Liver (tissue), 3 donors: Measurements from ENCODE around the gene MEF2D.

Source experiments
- EGR1 ChIP-seq, 2 donors: IDR thresholded peaks; 2 replicates each; pipeline ENCODE4 v1.6.1; 2016 to 2018; ENCODE audit warnings: antibody characterized with exemption in 2 of 2, low read depth in 2 of 2
- FOXA1 ChIP-seq: IDR thresholded peaks from 2 replicates; pipeline ENCODE4 v1.6.1; 2016; ENCODE audit warnings: antibody characterized with exemption
- GABPA ChIP-seq, 2 donors: IDR thresholded peaks in 1 of 2; conservative IDR thresholded peaks in 1 of 2; 2 replicates each; pipeline ENCODE4 v1.6.1; 2016; ENCODE audit warnings: antibody characterized with exemption in 2 of 2, mild to moderate bottlenecking in 1 of 2, moderate library complexity in 1 of 2
- JUND ChIP-seq, 2 donors: IDR thresholded peaks; 2 replicates each; pipeline ENCODE4 v1.6.1; 2016; ENCODE audit warnings: antibody characterized with exemption in 2 of 2
- RAD21 ChIP-seq, 2 donors: IDR thresholded peaks; 2 replicates each; pipeline ENCODE4 v1.6.1; 2016; ENCODE audit warnings: antibody characterized with exemption in 2 of 2, mild to moderate bottlenecking in 2 of 2
- SP1 ChIP-seq: IDR thresholded peaks from 2 replicates; pipeline ENCODE4 v1.6.1; 2018; ENCODE audit warnings: antibody characterized with exemption, mild to moderate bottlenecking
- TAF1 ChIP-seq: conservative IDR thresholded peaks from 2 replicates; pipeline ENCODE4 v1.6.1; 2016; ENCODE audit warnings: antibody characterized with exemption, mild to moderate bottlenecking
- YY1 ChIP-seq: IDR thresholded peaks from 2 replicates; pipeline ENCODE4 v1.6.1; 2016; ENCODE audit warnings: antibody characterized with exemption, mild to moderate bottlenecking
- TF ChIP-seq, protein P1 (sequence below): fragments of 150-350 bp; IDR thresholded peaks from 2 replicates; pipeline ENCODE4 v1.5.1; 2017; ENCODE audit warnings: improper control_type of control experiment, low read depth, low read length; ENCODE audit not compliant: missing input control
- TF ChIP-seq, protein P2 (sequence below): IDR thresholded peaks from 2 replicates; pipeline ENCODE4 v1.6.1; 2016; ENCODE audit warnings: antibody characterized with exemption
- TF ChIP-seq, protein P3 (sequence below): IDR thresholded peaks from 2 replicates; pipeline ENCODE4 v1.6.1; 2016; ENCODE audit warnings: antibody characterized with exemption
- TF ChIP-seq, protein P4 (sequence below): IDR thresholded peaks from 2 replicates; pipeline ENCODE4 v1.6.1; 2016; ENCODE audit warnings: antibody characterized with exemption, mild to moderate bottlenecking
- donor health status: healthy.
- donor health status: healthy.

DNA sequence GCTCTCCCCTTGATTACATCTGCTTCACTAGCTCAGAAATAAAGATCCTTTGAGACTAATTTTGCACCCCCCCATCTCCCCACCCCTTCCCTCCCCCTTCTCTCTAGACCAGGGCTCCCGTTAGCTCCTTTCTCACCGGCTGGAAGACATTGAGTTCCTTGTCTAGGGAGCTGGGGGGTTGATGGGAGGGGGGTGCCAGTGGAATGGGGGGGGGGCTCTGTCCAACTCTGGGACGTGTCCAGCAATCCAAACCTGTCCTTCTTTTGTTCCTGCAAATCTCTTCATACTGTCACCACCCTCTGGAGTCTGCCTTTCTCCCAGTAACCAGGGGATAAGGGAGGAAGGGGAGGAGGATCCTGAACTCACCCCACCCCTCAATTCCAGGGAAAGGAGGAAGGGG lies 69.7 kb downstream of the MEF2D start:
- TF ChIP-seq, protein P1, sequence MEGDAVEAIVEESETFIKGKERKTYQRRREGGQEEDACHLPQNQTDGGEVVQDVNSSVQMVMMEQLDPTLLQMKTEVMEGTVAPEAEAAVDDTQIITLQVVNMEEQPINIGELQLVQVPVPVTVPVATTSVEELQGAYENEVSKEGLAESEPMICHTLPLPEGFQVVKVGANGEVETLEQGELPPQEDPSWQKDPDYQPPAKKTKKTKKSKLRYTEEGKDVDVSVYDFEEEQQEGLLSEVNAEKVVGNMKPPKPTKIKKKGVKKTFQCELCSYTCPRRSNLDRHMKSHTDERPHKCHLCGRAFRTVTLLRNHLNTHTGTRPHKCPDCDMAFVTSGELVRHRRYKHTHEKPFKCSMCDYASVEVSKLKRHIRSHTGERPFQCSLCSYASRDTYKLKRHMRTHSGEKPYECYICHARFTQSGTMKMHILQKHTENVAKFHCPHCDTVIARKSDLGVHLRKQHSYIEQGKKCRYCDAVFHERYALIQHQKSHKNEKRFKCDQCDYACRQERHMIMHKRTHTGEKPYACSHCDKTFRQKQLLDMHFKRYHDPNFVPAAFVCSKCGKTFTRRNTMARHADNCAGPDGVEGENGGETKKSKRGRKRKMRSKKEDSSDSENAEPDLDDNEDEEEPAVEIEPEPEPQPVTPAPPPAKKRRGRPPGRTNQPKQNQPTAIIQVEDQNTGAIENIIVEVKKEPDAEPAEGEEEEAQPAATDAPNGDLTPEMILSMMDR: no peak
- TF ChIP-seq YY1 (no peak), TAF1 (no peak), JUND (IDR thresholded peaks at IDR 0.05) (no peak), GABPA (IDR thresholded peaks at IDR 0.05 in 1 of 2, conservative IDR thresholded peaks at IDR 0.05 in 1 of 2) (no peak), RAD21 (IDR thresholded peaks at IDR 0.05) (no peak), SP1 (no peak), EGR1 (IDR thresholded peaks at IDR 0.05; ENCODE audit: low read depth in 2 of 2) (no peak), FOXA1 (no peak)
- TF ChIP-seq, protein P2, sequence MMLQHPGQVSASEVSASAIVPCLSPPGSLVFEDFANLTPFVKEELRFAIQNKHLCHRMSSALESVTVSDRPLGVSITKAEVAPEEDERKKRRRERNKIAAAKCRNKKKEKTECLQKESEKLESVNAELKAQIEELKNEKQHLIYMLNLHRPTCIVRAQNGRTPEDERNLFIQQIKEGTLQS: no peak
- TF ChIP-seq, protein P3, sequence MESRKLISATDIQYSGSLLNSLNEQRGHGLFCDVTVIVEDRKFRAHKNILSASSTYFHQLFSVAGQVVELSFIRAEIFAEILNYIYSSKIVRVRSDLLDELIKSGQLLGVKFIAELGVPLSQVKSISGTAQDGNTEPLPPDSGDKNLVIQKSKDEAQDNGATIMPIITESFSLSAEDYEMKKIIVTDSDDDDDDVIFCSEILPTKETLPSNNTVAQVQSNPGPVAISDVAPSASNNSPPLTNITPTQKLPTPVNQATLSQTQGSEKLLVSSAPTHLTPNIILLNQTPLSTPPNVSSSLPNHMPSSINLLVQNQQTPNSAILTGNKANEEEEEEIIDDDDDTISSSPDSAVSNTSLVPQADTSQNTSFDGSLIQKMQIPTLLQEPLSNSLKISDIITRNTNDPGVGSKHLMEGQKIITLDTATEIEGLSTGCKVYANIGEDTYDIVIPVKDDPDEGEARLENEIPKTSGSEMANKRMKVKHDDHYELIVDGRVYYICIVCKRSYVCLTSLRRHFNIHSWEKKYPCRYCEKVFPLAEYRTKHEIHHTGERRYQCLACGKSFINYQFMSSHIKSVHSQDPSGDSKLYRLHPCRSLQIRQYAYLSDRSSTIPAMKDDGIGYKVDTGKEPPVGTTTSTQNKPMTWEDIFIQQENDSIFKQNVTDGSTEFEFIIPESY: no peak
- TF ChIP-seq, protein P4, sequence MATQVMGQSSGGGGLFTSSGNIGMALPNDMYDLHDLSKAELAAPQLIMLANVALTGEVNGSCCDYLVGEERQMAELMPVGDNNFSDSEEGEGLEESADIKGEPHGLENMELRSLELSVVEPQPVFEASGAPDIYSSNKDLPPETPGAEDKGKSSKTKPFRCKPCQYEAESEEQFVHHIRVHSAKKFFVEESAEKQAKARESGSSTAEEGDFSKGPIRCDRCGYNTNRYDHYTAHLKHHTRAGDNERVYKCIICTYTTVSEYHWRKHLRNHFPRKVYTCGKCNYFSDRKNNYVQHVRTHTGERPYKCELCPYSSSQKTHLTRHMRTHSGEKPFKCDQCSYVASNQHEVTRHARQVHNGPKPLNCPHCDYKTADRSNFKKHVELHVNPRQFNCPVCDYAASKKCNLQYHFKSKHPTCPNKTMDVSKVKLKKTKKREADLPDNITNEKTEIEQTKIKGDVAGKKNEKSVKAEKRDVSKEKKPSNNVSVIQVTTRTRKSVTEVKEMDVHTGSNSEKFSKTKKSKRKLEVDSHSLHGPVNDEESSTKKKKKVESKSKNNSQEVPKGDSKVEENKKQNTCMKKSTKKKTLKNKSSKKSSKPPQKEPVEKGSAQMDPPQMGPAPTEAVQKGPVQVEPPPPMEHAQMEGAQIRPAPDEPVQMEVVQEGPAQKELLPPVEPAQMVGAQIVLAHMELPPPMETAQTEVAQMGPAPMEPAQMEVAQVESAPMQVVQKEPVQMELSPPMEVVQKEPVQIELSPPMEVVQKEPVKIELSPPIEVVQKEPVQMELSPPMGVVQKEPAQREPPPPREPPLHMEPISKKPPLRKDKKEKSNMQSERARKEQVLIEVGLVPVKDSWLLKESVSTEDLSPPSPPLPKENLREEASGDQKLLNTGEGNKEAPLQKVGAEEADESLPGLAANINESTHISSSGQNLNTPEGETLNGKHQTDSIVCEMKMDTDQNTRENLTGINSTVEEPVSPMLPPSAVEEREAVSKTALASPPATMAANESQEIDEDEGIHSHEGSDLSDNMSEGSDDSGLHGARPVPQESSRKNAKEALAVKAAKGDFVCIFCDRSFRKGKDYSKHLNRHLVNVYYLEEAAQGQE: no peak
